ENCODE data around the gene ACSS1. TPM values are rescaled to one million over a fixed set of nuclear protein-coding genes. Genes with fewer than 3 reads are reported as not detected.

ACSS1 gene
- total and polyA plus RNA-seq, 12 donors, result 7.2 to 97.3 (median 16.9) TPM

DNA sequence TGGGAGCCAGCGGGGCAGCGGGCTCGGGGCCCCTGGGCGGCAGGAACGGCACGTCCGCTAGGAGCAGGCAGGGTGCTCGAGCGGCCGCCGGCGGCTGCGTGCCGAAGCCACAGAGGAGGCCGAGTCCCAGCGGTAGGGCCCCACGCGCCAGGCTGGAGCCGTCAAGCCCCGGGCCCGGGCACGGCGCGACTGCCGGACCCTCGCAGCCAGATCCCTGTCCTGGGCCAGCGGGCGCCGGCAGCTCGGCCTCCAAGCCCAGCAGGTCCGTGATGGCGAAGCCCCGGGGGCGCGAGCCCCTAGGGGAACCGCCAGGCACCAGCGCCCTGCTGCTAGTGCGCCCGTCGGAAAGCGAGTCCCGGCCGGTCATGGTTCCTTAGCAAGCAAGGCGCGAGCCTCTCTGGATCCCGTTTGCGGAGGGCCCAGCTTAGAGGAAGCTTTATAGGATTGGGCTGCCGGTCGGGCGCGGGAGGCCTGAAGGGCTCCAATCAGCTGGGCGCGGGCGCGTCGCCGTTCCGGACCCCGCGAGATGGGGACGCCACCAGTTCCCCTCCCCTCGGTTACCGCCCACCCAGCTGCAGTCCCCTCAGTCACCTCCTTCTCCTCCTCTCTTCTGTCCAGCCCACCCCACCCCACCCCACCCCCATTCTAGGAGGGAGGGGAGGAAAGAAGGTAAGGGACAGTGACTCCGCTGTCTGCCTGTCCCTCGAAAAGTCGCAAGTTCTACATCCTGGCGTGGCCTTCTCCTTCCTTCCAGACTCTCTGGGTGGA is 24.0 kb upstream of the ACSS1 start, which contains the start of gene VSX1:
Gene VSX1, minus strand, starts transcription at position 412 of the 768 bp plus-strand sequence. Its CDS starts 45 bp downstream, at position 367.
- Histone ChIP-seq H3K27me3 (peaks cover 78% of the 10 kb centered on the region), H3K27ac (no peak within 1 kb of the TSS), H3K4me1 (replicated peaks in 1 of 2) (peaks cover 0 to 11% of the 10 kb centered on the region in 2 donors), H3K36me3 (replicated peaks in 1 of 2) (no peaks in the 10 kb centered on the region), H3K9me3 (replicated peaks in 1 of 3) (no peaks in the 10 kb centered on the region), H3K4me3 (no peak within 1 kb of the TSS)
- no peak for DNase-seq
- 0 to 7% (median 5%) methylated on average over 3 to 67 of the region's 67 CpGs for WGBS, 4 donors
- intact Hi-C loops (cut with DNase I), result no loop called here
- TF ChIP-seq, protein P1, sequence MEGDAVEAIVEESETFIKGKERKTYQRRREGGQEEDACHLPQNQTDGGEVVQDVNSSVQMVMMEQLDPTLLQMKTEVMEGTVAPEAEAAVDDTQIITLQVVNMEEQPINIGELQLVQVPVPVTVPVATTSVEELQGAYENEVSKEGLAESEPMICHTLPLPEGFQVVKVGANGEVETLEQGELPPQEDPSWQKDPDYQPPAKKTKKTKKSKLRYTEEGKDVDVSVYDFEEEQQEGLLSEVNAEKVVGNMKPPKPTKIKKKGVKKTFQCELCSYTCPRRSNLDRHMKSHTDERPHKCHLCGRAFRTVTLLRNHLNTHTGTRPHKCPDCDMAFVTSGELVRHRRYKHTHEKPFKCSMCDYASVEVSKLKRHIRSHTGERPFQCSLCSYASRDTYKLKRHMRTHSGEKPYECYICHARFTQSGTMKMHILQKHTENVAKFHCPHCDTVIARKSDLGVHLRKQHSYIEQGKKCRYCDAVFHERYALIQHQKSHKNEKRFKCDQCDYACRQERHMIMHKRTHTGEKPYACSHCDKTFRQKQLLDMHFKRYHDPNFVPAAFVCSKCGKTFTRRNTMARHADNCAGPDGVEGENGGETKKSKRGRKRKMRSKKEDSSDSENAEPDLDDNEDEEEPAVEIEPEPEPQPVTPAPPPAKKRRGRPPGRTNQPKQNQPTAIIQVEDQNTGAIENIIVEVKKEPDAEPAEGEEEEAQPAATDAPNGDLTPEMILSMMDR (IDR thresholded peaks at IDR 0.05), result no peak
- no peak for TF ChIP-seq POLR2A (IDR thresholded peaks at IDR 0.05)

DNA sequence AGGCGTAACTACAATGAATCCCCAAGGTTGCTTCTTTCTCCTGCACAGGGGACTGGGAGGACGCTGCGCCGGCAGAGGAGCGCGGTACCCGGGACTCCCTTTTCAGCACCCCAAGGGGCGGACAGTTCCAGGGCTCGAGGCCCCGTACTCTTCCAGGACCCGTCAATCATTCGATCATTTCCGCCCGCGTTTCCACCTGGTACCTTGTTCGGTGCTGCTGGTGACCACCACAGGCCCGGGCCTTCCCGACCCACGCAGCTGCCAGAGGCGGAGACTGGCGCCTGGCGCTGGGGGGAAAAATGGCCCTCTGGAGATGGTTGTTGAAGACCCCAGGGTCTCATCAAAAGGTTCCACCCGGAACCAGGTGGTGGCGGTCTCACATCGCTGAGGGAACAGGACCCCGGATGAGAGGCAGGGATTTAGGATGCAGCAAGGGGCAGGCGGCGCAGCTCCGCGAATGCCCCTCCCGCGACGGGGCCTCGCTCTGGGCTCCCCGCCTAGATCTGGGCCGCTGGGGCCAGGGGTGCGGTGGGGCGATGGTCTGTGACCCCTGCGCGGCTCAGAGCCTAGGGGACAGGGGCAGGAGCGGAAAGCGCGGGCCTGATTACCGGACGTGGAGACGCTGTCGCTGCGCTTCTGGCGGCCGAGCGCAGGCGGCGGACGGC is 23.3 kb upstream of the ACSS1 start:
- peak in 2 of 7 donors; percentile 26 to 28 for DNase-seq
- H3K4me1 ChIP-seq (replicated peaks in 1 of 2), result peaks cover 0 to 11% of the 10 kb centered on the region in 2 donors
- no peaks in the 10 kb centered on the region for H3K9me3 ChIP-seq (replicated peaks in 1 of 3)
- TF ChIP-seq, protein P1 (IDR thresholded peaks at IDR 0.05), result no peak
- no peak for TF ChIP-seq POLR2A (IDR thresholded peaks at IDR 0.05)
- no peaks in the 10 kb centered on the region for H3K36me3 ChIP-seq (replicated peaks in 1 of 2)
- no peak overlapping the region for H3K4me3 ChIP-seq
- 5 to 30% (median 6%) methylated on average over 8 to 54 of the region's 54 CpGs for WGBS, 4 donors
- intact Hi-C loops (cut with DNase I), result no loop called here
- H3K27ac ChIP-seq, result no peak overlapping the region
- H3K27me3 ChIP-seq, result peaks cover 73% of the 10 kb centered on the region

DNA sequence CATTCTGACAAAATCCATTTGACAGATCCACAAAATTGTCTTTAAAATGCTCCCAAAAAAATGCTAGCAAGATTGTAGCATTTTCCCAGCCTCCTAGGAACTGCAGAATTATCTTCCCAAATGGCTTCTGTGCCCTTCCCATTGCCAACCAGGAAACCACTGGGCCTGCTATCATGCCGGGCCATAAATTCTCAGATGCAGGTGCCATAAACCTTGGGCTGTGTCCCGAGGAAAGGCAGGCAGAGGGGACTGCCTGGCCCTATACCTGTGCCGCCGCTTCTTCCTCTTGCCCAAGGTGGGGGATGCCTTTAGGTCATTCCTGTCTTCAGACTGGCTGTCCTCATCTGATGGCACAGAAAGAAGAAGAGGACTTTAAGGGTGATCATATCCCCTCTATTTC is 21.2 kb upstream of the ACSS1 start:
- intact Hi-C loops (cut with DNase I), result loop anchor here in 1 of 2 donors (5.0 kb wide), 1 partner anchor 142 kb away; no protein-coding TSS in a partner anchor
- TF ChIP-seq POLR2A (IDR thresholded peaks at IDR 0.05), result no peak
- TF ChIP-seq, protein P1 (IDR thresholded peaks at IDR 0.05), result no peak
- Histone ChIP-seq H3K36me3 (replicated peaks in 1 of 2) (no peaks in the 10 kb centered on the region), H3K4me1 (replicated peaks in 1 of 2) (peaks cover 0 to 11% of the 10 kb centered on the region in 2 donors), H3K4me3 (no peak overlapping the region), H3K9me3 (replicated peaks in 1 of 3) (no peaks in the 10 kb centered on the region), H3K27ac (no peak overlapping the region), H3K27me3 (peaks cover 54% of the 10 kb centered on the region)
- WGBS, 4 donors, result 67 to 77% (median 71%) methylated on average over 4 of the region's 4 CpGs
- no peak for DNase-seq

DNA sequence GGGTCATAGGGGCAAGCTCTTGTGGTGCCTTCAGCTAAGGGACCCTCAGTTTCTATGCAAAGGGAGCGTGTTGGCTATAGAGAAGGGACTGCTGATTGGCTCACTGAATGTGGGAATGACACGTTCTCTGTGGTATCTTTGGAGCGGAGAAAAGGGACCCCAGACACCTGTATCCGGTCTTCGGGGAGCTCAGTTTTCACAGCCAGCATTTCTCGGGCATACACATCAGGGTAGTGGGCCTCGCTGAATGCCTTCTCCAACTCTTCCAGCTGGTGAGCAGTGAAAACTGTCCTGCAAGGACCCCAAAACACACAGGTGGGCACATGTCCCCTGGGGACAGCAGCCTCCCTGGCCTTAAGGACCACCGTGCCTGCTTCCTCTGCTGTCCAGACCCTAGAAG is 20.7 kb upstream of the ACSS1 start:
- Histone ChIP-seq H3K36me3 (replicated peaks in 1 of 2) (no peaks in the 10 kb centered on the region), H3K4me1 (replicated peaks in 1 of 2) (peaks cover 0 to 11% of the 10 kb centered on the region in 2 donors), H3K27me3 (peaks cover 49% of the 10 kb centered on the region), H3K4me3 (no peak overlapping the region), H3K27ac (no peak overlapping the region), H3K9me3 (replicated peaks in 1 of 3) (no peaks in the 10 kb centered on the region)
- DNase-seq, result no peak
- intact Hi-C loops (cut with DNase I), result loop anchor here in 1 of 2 donors (5.0 kb wide), 1 partner anchor 141 kb away; no protein-coding TSS in a partner anchor
- no peak for TF ChIP-seq POLR2A (IDR thresholded peaks at IDR 0.05)
- TF ChIP-seq, protein P1 (IDR thresholded peaks at IDR 0.05), result no peak
- WGBS, 4 donors, result 71 to 88% (median 81%) methylated on average over 8 of the region's 8 CpGs
